WTC11 (cell line): ENCODE data around the gene SPTBN4. TPM values are rescaled to one million over a fixed set of nuclear protein-coding genes. Genes with fewer than 3 reads are reported as not detected.

Experiments used
- ATAC-seq: fragments of 200-7000 bp; cut with Tn5 transposase; 2 replicates; pipeline ENCODE4 v1.10.0; 2021; ENCODE audit warnings: mild to moderate bottlenecking, moderate library complexity
- CTCF ChIA-PET: fragments of 300-600 bp; sonication (Branson Sonifier 250); formaldehyde crosslinking; loops from one replicate; lab custom pipeline; 2021; ENCODE audit warnings: antibody characterized with exemption; lab: Charles Lee
- POLR2A ChIA-PET: fragments of 350-600 bp; sonication (Branson Sonifier 250); formaldehyde crosslinking; loops from one replicate; lab custom pipeline; 2021; ENCODE audit warnings: antibody characterized with exemption; lab: Charles Lee
- DNase-seq: peaks from one replicate; pipeline ENCODE4 v3.0.0; 2021; ENCODE audit warnings: low spot score
- H3K27ac Mint-ChIP-seq: 2 replicates; pipeline ENCODE4 v1.8.0; 2021; ENCODE audit warnings: mixed read lengths
- H3K27me3 Mint-ChIP-seq: 2 replicates; pipeline ENCODE4 v1.8.0; 2021; ENCODE audit warnings: low read depth, mild to moderate bottlenecking, moderate library complexity, mixed read lengths
- H3K36me3 Mint-ChIP-seq: 2 replicates; pipeline ENCODE4 v1.8.0; 2021; ENCODE audit warnings: mixed read lengths
- H3K4me1 Mint-ChIP-seq: 2 replicates; pipeline ENCODE4 v1.8.0; 2022; ENCODE audit warnings: mixed read lengths
- H3K4me3 Mint-ChIP-seq: 2 replicates; pipeline ENCODE4 v1.8.0; 2021; ENCODE audit warnings: mild to moderate bottlenecking, moderate library complexity, mixed read lengths
- H3K9me3 Mint-ChIP-seq: 2 replicates; pipeline ENCODE4 v1.8.0; 2021; ENCODE audit warnings: mixed read lengths
- ATF6 ChIP-seq: sonication (generic); formaldehyde crosslinking; IDR thresholded peaks from 2 replicates; pipeline ENCODE4 v1.8.1; 2023; ENCODE audit warnings: mild to moderate bottlenecking, missing genetic modification reagents
- FOXJ3 ChIP-seq: sonication (generic); formaldehyde crosslinking; IDR thresholded peaks from 2 replicates; pipeline ENCODE4 v1.9.0; 2021; ENCODE audit warnings: missing genetic modification reagents, mild to moderate bottlenecking, borderline replicate concordance
- GTF2I ChIP-seq: fragments of 250-450 bp; sonication (Bioruptor Pico); conservative IDR thresholded peaks from 2 replicates; pipeline ENCODE4 v1.4.0; 2021; ENCODE audit warnings: mild to moderate bottlenecking
- SMAD4 ChIP-seq: sonication (generic); formaldehyde crosslinking; IDR thresholded peaks from 2 replicates; pipeline ENCODE4 v1.8.0; 2022; ENCODE audit warnings: mild to moderate bottlenecking, missing genetic modification reagents
- STAT6 ChIP-seq: sonication (generic); formaldehyde crosslinking; conservative IDR thresholded peaks from 2 replicates; pipeline ENCODE4 v1.8.1; 2023; ENCODE audit warnings: mild to moderate bottlenecking, low read depth, missing genetic modification reagents, moderate library complexity
- ZNF232 ChIP-seq: sonication (generic); formaldehyde crosslinking; IDR thresholded peaks from 2 replicates; pipeline ENCODE4 v1.8.0; 2022; ENCODE audit warnings: mild to moderate bottlenecking, missing genetic modification reagents
- ZNF263 ChIP-seq: sonication (generic); formaldehyde crosslinking; IDR thresholded peaks from 2 replicates; pipeline ENCODE4 v1.8.1; 2022; ENCODE audit warnings: low read depth, mild to moderate bottlenecking, moderate library complexity, missing genetic modification reagents
- ZNF281 ChIP-seq: sonication (generic); formaldehyde crosslinking; IDR thresholded peaks from 2 replicates; pipeline ENCODE4 v1.8.0; 2023; ENCODE audit warnings: mild to moderate bottlenecking, missing genetic modification reagents
- total RNA-seq: library from RNA; stranded (reverse); gene quantifications from 3 replicates; pipeline ENCODE4 v1.2.3, GENCODE V29; 2021
- TF ChIP-seq, protein P1 (sequence below): sonication (generic); formaldehyde crosslinking; IDR thresholded peaks from 2 replicates; pipeline ENCODE4 v1.8.0; 2023; ENCODE audit warnings: missing genetic modification reagents, mild to moderate bottlenecking, borderline replicate concordance
- TF ChIP-seq, protein P2 (sequence below): sonication (generic); formaldehyde crosslinking; IDR thresholded peaks from 2 replicates; pipeline ENCODE4 v1.8.0; 2022; ENCODE audit warnings: missing genetic modification reagents
- TF ChIP-seq, protein P3 (sequence below): sonication (generic); formaldehyde crosslinking; IDR thresholded peaks from 2 replicates; pipeline ENCODE4 v1.8.0; 2022; ENCODE audit warnings: mild to moderate bottlenecking, missing genetic modification reagents

SPTBN4 gene
- total RNA-seq, 1 experiment from 2014 or later, result 2.8 TPM

DNA sequence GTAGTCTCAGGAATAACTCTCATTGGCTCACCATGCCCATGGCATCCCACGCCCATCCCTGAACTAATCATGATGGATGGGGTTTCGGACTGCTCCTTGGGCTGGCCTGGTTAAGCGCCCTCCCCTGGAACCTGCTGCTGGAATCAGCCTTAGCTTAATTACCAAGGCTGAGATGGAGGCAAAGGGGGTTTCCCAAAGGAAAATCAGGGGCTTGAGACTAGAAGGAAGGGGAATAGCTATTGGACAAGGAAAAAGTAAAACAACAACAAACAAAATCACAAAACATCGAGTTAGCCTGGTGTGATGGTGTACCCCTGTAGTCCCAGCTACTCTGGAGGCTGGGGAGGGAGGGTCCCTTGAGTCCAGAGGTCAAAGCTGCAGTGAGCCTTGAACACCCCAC, 84.2 kb downstream of the SPTBN4 start (continued):
- no peak for TF ChIP-seq ATF6
- TF ChIP-seq, protein P1, sequence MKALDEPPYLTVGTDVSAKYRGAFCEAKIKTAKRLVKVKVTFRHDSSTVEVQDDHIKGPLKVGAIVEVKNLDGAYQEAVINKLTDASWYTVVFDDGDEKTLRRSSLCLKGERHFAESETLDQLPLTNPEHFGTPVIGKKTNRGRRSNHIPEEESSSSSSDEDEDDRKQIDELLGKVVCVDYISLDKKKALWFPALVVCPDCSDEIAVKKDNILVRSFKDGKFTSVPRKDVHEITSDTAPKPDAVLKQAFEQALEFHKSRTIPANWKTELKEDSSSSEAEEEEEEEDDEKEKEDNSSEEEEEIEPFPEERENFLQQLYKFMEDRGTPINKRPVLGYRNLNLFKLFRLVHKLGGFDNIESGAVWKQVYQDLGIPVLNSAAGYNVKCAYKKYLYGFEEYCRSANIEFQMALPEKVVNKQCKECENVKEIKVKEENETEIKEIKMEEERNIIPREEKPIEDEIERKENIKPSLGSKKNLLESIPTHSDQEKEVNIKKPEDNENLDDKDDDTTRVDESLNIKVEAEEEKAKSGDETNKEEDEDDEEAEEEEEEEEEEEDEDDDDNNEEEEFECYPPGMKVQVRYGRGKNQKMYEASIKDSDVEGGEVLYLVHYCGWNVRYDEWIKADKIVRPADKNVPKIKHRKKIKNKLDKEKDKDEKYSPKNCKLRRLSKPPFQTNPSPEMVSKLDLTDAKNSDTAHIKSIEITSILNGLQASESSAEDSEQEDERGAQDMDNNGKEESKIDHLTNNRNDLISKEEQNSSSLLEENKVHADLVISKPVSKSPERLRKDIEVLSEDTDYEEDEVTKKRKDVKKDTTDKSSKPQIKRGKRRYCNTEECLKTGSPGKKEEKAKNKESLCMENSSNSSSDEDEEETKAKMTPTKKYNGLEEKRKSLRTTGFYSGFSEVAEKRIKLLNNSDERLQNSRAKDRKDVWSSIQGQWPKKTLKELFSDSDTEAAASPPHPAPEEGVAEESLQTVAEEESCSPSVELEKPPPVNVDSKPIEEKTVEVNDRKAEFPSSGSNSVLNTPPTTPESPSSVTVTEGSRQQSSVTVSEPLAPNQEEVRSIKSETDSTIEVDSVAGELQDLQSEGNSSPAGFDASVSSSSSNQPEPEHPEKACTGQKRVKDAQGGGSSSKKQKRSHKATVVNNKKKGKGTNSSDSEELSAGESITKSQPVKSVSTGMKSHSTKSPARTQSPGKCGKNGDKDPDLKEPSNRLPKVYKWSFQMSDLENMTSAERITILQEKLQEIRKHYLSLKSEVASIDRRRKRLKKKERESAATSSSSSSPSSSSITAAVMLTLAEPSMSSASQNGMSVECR (CRISPR knock-in tag), result no peak
- TF ChIP-seq FOXJ3 (CRISPR knock-in tag), result no peak
- no peak for TF ChIP-seq ZNF232 (CRISPR knock-in tag)
- TF ChIP-seq STAT6, result no peak
- TF ChIP-seq SMAD4 (CRISPR knock-in tag), result no peak
- TF ChIP-seq, protein P2, sequence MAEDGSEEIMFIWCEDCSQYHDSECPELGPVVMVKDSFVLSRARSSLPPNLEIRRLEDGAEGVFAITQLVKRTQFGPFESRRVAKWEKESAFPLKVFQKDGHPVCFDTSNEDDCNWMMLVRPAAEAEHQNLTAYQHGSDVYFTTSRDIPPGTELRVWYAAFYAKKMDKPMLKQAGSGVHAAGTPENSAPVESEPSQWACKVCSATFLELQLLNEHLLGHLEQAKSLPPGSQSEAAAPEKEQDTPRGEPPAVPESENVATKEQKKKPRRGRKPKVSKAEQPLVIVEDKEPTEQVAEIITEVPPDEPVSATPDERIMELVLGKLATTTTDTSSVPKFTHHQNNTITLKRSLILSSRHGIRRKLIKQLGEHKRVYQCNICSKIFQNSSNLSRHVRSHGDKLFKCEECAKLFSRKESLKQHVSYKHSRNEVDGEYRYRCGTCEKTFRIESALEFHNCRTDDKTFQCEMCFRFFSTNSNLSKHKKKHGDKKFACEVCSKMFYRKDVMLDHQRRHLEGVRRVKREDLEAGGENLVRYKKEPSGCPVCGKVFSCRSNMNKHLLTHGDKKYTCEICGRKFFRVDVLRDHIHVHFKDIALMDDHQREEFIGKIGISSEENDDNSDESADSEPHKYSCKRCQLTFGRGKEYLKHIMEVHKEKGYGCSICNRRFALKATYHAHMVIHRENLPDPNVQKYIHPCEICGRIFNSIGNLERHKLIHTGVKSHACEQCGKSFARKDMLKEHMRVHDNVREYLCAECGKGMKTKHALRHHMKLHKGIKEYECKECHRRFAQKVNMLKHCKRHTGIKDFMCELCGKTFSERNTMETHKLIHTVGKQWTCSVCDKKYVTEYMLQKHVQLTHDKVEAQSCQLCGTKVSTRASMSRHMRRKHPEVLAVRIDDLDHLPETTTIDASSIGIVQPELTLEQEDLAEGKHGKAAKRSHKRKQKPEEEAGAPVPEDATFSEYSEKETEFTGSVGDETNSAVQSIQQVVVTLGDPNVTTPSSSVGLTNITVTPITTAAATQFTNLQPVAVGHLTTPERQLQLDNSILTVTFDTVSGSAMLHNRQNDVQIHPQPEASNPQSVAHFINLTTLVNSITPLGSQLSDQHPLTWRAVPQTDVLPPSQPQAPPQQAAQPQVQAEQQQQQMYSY (CRISPR knock-in tag), result no peak
- TF ChIP-seq, all 79 proteins: peak for 0

- no peak for DNase-seq
- CTCF ChIA-PET, result interaction anchor here (1.1 to 1.8 kb wide), 4 partner anchors 11 to 150 kb away, joined by 3 to 4 read pairs (median 3); no protein-coding TSS in a partner anchor
- H3K9me3 Mint-ChIP-seq, result no peaks in the 10 kb centered on the region
- H3K4me1 Mint-ChIP-seq, result peaks cover 13% of the 10 kb centered on the region
- POLR2A ChIA-PET, result no interaction called here
- H3K27me3 Mint-ChIP-seq, result peaks cover 94% of the 10 kb centered on the region
- no peaks in the 10 kb centered on the region for H3K36me3 Mint-ChIP-seq
- H3K27ac Mint-ChIP-seq, result no peak overlapping the region
- H3K4me3 Mint-ChIP-seq, result no peak overlapping the region
- no peak for ATAC-seq
- TF ChIP-seq ZNF263 (CRISPR knock-in tag) (no peak), GTF2I (CRISPR knock-in tag) (0 out of 2 replicates have a peak, but pooled peaks have one; percentile 6), ZNF281 (CRISPR knock-in tag) (no peak)
- TF ChIP-seq, protein P3, sequence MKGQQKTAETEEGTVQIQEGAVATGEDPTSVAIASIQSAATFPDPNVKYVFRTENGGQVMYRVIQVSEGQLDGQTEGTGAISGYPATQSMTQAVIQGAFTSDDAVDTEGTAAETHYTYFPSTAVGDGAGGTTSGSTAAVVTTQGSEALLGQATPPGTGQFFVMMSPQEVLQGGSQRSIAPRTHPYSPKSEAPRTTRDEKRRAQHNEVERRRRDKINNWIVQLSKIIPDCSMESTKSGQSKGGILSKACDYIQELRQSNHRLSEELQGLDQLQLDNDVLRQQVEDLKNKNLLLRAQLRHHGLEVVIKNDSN (CRISPR knock-in tag), result no peak
These were observed 86.0 kb downstream of the SPTBN4 start for GRCh38 chr19:40552848-40553247.
